Memory B cell (primary cell): Measurements from ENCODE around the gene ARF1.
A peak's percentile ranks its signal among the peaks of the same experiment; 100 is the strongest.

Experiments used
- ATAC-seq: fragments of 150-1000 bp; cut with Tn5 transposase; 2 replicates; pipeline ENCODE4 v1.10.0; 2021; ENCODE audit warnings: low read depth, mild to moderate bottlenecking, moderate library complexity
- DNase-seq, 2 donors: peaks; one replicate each; pipeline ENCODE4 v3.0.0; 2022; ENCODE audit warnings: low spot score in 2 of 2
- H3K27ac Mint-ChIP-seq: one replicate; pipeline ENCODE4 v1.8.0; 2022; ENCODE audit warnings: mild to moderate bottlenecking, moderate library complexity, mixed read lengths
- H3K27me3 Mint-ChIP-seq: one replicate; pipeline ENCODE4 v1.8.0; 2022; ENCODE audit warnings: mixed read lengths
- H3K36me3 Mint-ChIP-seq: one replicate; pipeline ENCODE4 v1.8.0; 2022; ENCODE audit warnings: mild to moderate bottlenecking, mixed read lengths
- H3K4me1 Mint-ChIP-seq: one replicate; pipeline ENCODE4 v1.8.0; 2022; ENCODE audit warnings: mixed read lengths
- H3K4me3 Mint-ChIP-seq: one replicate; pipeline ENCODE4 v1.8.0; 2022; ENCODE audit warnings: mild to moderate bottlenecking, moderate library complexity, mixed read lengths
- H3K9me3 Mint-ChIP-seq: one replicate; pipeline ENCODE4 v1.8.0; 2022; ENCODE audit warnings: mixed read lengths

The ARF1 gene

GRCh38 chr1:228082214-228082917, at the start of gene ARF1:
Gene ARF1, plus strand, starts transcription at chr1:228082708. Its CDS starts 14,407 bp downstream, at chr1:228097115.
- Mint-ChIP-seq H3K36me3 (peaks cover 2% of the 10 kb centered on the region), H3K27me3 (no peaks in the 10 kb centered on the region), H3K9me3 (no peaks in the 10 kb centered on the region)

GRCh38 chr1:228033376-228033775, 49.1 kb upstream of the ARF1 start:
- H3K4me3 Mint-ChIP-seq = no peak overlapping the region
- DNase-seq (no peak), ATAC-seq (no peak)
- H3K36me3 Mint-ChIP-seq = peaks cover 3% of the 10 kb centered on the region
- H3K4me1 Mint-ChIP-seq = no peaks in the 10 kb centered on the region
- H3K27ac Mint-ChIP-seq = no peak overlapping the region
- H3K27me3 Mint-ChIP-seq = peaks cover 25% of the 10 kb centered on the region
- H3K9me3 Mint-ChIP-seq = peaks cover 7% of the 10 kb centered on the region

More at GRCh38 chr1:228082214-228082917, at the start of gene ARF1:
- Mint-ChIP-seq H3K27ac (peak within 1 kb of the TSS; percentile 92), H3K4me1 (peaks cover 42% of the 10 kb centered on the region), H3K4me3 (peak within 1 kb of the TSS; percentile 91)
- ATAC-seq (peak; percentile 86), DNase-seq (peak; percentile 97 to 98)

- Mint-ChIP-seq H3K36me3 (peaks cover 3% of the 10 kb centered on the region), H3K4me3 (no peak overlapping the region), H3K4me1 (no peaks in the 10 kb centered on the region), H3K27ac (no peak overlapping the region), H3K27me3 (peaks cover 27% of the 10 kb centered on the region), H3K9me3 (peaks cover 7% of the 10 kb centered on the region)
- ATAC-seq (no peak), DNase-seq (no peak)
These were observed 47.3 kb upstream of the ARF1 start for GRCh38 chr1:228034954-228035837.

- Mint-ChIP-seq H3K36me3 (peaks cover 3% of the 10 kb centered on the region), H3K9me3 (peaks cover 7% of the 10 kb centered on the region), H3K4me1 (no peaks in the 10 kb centered on the region), H3K27me3 (peaks cover 25% of the 10 kb centered on the region), H3K27ac (no peak overlapping the region), H3K4me3 (no peak overlapping the region)
- ATAC-seq = no peak
- no peak for DNase-seq
These were observed 46.7 kb upstream of the ARF1 start for GRCh38 chr1:228035844-228036243.

- peaks cover 3% of the 10 kb centered on the region for H3K36me3 Mint-ChIP-seq
- DNase-seq = no peak
These were observed 45.7 kb upstream of the ARF1 start for GRCh38 chr1:228036701-228037231.

GRCh38 chr1:228037401-228038386, 44.8 kb upstream of the ARF1 start:
- Mint-ChIP-seq H3K9me3 (peaks cover 7% of the 10 kb centered on the region), H3K27ac (no peak overlapping the region), H3K4me1 (no peaks in the 10 kb centered on the region), H3K27me3 (peaks cover 19% of the 10 kb centered on the region), H3K4me3 (peak overlapping the region; percentile 24), H3K36me3 (peaks cover 3% of the 10 kb centered on the region)
- DNase-seq (peak; percentile 21 to 25), ATAC-seq (peak; percentile 95)

More at GRCh38 chr1:228036701-228037231, 45.7 kb upstream of the ARF1 start:
- Mint-ChIP-seq H3K4me3 (no peak overlapping the region), H3K9me3 (peaks cover 7% of the 10 kb centered on the region), H3K4me1 (no peaks in the 10 kb centered on the region), H3K27me3 (peaks cover 20% of the 10 kb centered on the region), H3K27ac (no peak overlapping the region)
- ATAC-seq = no peak

GRCh38 chr1:228038387-228039005, 44.0 kb upstream of the ARF1 start:
- H3K27me3 Mint-ChIP-seq = peaks cover 13% of the 10 kb centered on the region

GRCh38 chr1:228039006-228039903, 43.3 kb upstream of the ARF1 start:
- Mint-ChIP-seq H3K27me3 (peaks cover 9% of the 10 kb centered on the region), H3K9me3 (no peaks in the 10 kb centered on the region), H3K27ac (no peak overlapping the region), H3K4me3 (no peak overlapping the region), H3K36me3 (no peaks in the 10 kb centered on the region), H3K4me1 (no peaks in the 10 kb centered on the region)
- DNase-seq (no peak), ATAC-seq (no peak)

More at GRCh38 chr1:228038387-228039005, 44.0 kb upstream of the ARF1 start:
- Mint-ChIP-seq H3K4me3 (no peak overlapping the region), H3K36me3 (peaks cover under 1% of the 10 kb centered on the region), H3K4me1 (no peaks in the 10 kb centered on the region), H3K9me3 (peaks cover under 1% of the 10 kb centered on the region), H3K27ac (no peak overlapping the region)
- no peak for ATAC-seq
- DNase-seq = no peak

GRCh38 chr1:228039986-228040385, 42.5 kb upstream of the ARF1 start:
- Mint-ChIP-seq H3K4me3 (no peak overlapping the region), H3K36me3 (no peaks in the 10 kb centered on the region), H3K27ac (no peak overlapping the region), H3K9me3 (no peaks in the 10 kb centered on the region), H3K4me1 (no peaks in the 10 kb centered on the region), H3K27me3 (peaks cover 8% of the 10 kb centered on the region)
- ATAC-seq (no peak), DNase-seq (no peak)

GRCh38 chr1:228041316-228041715, 41.2 kb upstream of the ARF1 start:
- ATAC-seq (no peak), DNase-seq (no peak)
- H3K27ac Mint-ChIP-seq = no peak overlapping the region
- H3K4me1 Mint-ChIP-seq = peaks cover 2% of the 10 kb centered on the region
- H3K4me3 Mint-ChIP-seq = no peak overlapping the region
- peaks cover 6% of the 10 kb centered on the region for H3K27me3 Mint-ChIP-seq
- no peaks in the 10 kb centered on the region for H3K36me3 Mint-ChIP-seq
- H3K9me3 Mint-ChIP-seq = peaks cover 2% of the 10 kb centered on the region

GRCh38 chr1:228042508-228042907, 40.0 kb upstream of the ARF1 start:
- peaks cover 9% of the 10 kb centered on the region for H3K27me3 Mint-ChIP-seq
- no peak overlapping the region for H3K27ac Mint-ChIP-seq
- peaks cover 5% of the 10 kb centered on the region for H3K9me3 Mint-ChIP-seq
- DNase-seq (no peak), ATAC-seq (no peak)
- no peaks in the 10 kb centered on the region for H3K36me3 Mint-ChIP-seq
- H3K4me3 Mint-ChIP-seq = no peak overlapping the region
- peaks cover 6% of the 10 kb centered on the region for H3K4me1 Mint-ChIP-seq

GRCh38 chr1:228043281-228043848, 39.1 kb upstream of the ARF1 start:
- ATAC-seq = no peak
- no peak for DNase-seq
- H3K4me1 Mint-ChIP-seq = peaks cover 6% of the 10 kb centered on the region
- H3K4me3 Mint-ChIP-seq = no peak overlapping the region
- H3K9me3 Mint-ChIP-seq = peaks cover 5% of the 10 kb centered on the region
- no peaks in the 10 kb centered on the region for H3K36me3 Mint-ChIP-seq
- peaks cover 9% of the 10 kb centered on the region for H3K27me3 Mint-ChIP-seq
- H3K27ac Mint-ChIP-seq = no peak overlapping the region
